ENCODE data around the gene RBM17. TPM values are rescaled to one million over a fixed set of nuclear protein-coding genes. Genes with fewer than 3 reads are reported as not detected.

The RBM17 gene
- total and polyA plus RNA-seq, 8 donors = 41.4 to 168 (median 84.7) TPM

GRCh38 chr10:6097063-6097462, 8.2 kb downstream of the RBM17 start:
- intact Hi-C loops (cut with DNase I; ENCODE audit: low total_unique reads) = no loop called here
- H3K27me3 ChIP-seq = no peaks in the 10 kb centered on the region
- WGBS, 5 donors = 86 to 96% (median 95%) methylated on average over 5 of the region's 5 CpGs
- H3K9me3 ChIP-seq = no peaks in the 10 kb centered on the region
- TF ChIP-seq POLR2A (IDR thresholded peaks at IDR 0.05) (no peak), POLR2AphosphoS5 (IDR thresholded peaks at IDR 0.05) (no peak), EP300 (IDR thresholded peaks at IDR 0.05) (no peak)
- TF ChIP-seq, protein P1, sequence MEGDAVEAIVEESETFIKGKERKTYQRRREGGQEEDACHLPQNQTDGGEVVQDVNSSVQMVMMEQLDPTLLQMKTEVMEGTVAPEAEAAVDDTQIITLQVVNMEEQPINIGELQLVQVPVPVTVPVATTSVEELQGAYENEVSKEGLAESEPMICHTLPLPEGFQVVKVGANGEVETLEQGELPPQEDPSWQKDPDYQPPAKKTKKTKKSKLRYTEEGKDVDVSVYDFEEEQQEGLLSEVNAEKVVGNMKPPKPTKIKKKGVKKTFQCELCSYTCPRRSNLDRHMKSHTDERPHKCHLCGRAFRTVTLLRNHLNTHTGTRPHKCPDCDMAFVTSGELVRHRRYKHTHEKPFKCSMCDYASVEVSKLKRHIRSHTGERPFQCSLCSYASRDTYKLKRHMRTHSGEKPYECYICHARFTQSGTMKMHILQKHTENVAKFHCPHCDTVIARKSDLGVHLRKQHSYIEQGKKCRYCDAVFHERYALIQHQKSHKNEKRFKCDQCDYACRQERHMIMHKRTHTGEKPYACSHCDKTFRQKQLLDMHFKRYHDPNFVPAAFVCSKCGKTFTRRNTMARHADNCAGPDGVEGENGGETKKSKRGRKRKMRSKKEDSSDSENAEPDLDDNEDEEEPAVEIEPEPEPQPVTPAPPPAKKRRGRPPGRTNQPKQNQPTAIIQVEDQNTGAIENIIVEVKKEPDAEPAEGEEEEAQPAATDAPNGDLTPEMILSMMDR (IDR thresholded peaks at IDR 0.05) = no peak
- DNase-seq = no peak
- H3K4me3 ChIP-seq = no peak overlapping the region
- H3K4me1 ChIP-seq = peaks cover 3 to 47% (median 21%) of the 10 kb centered on the region in 4 donors
- no peak overlapping the region for H3K27ac ChIP-seq
- H3K36me3 ChIP-seq = peaks cover 22 to 51% (median 47%) of the 10 kb centered on the region in 4 donors

DNA sequence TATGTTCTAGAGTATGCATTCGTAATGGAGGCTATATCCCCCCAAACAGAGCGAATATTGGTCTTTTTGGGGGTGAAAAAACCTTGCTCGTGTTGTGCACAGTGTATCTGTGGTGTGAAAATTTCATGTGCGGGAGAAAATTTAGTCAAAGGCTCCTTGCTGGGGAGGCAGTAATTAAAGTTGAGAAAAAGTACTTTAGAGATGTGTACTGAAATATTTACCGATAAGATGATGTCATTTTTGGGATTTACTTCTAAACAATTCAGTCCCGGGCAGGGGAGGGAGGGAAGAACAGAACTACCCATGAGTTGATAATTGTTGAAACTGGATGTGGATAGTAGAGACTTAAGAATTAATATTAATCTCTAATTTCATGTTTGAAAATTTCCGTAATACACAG, 9.3 kb downstream of the RBM17 start:
- Histone ChIP-seq H3K36me3 (peaks cover 32 to 62% (median 58%) of the 10 kb centered on the region in 4 donors), H3K4me3 (no peak overlapping the region)
- intact Hi-C loops (cut with DNase I; ENCODE audit: low total_unique reads) = no loop called here

DNA sequence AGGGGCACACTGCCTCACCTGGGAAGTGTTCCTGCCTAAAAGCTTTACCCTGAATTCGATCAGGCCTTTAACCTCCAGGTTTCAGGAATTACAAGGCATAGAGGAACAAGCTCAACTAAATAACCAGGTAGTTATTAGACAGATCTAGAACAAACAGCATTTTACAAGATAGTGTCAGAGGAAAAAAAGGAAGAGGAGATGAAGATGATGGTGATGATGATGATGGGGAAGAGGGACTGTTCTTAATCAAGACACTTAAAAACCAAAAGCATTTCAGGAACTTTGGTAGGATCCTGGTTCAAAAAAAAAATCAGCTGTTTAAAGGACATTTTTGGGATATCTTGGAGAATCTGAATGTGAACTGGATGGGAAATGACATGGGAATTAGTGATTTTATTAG, 11.5 kb downstream of the RBM17 start:
- H3K36me3 ChIP-seq = peaks cover 36 to 82% (median 72%) of the 10 kb centered on the region in 4 donors
- H3K9me3 ChIP-seq = no peaks in the 10 kb centered on the region
- peaks cover 0 to 14% (median 5%) of the 10 kb centered on the region in 4 donors for H3K4me1 ChIP-seq
- TF ChIP-seq POLR2A (IDR thresholded peaks at IDR 0.05) (no peak), POLR2AphosphoS5 (IDR thresholded peaks at IDR 0.05) (no peak), EP300 (IDR thresholded peaks at IDR 0.05) (no peak)
- TF ChIP-seq, protein P1 (IDR thresholded peaks at IDR 0.05) = no peak
- no peak overlapping the region for H3K4me3 ChIP-seq
- intact Hi-C loops (cut with DNase I; ENCODE audit: low total_unique reads) = loop anchor here (10.0 kb wide), 1 partner anchor 114 kb away; no protein-coding TSS in a partner anchor
- WGBS, 5 donors = 63 to 84% (median 79%) methylated on average over 1 of the region's 1 CpG
- no peak overlapping the region for H3K27ac ChIP-seq
- H3K27me3 ChIP-seq = no peaks in the 10 kb centered on the region
- DNase-seq = no peak

More for the DNA sequence above, 9.3 kb downstream of the RBM17 start:
- Histone ChIP-seq H3K9me3 (no peaks in the 10 kb centered on the region), H3K27me3 (no peaks in the 10 kb centered on the region), H3K4me1 (peaks cover 0 to 36% (median 14%) of the 10 kb centered on the region in 4 donors), H3K27ac (no peak overlapping the region)
- DNase-seq = no peak
- TF ChIP-seq, protein P1 (IDR thresholded peaks at IDR 0.05) = no peak
- no peak for TF ChIP-seq EP300 (IDR thresholded peaks at IDR 0.05)
- WGBS, 5 donors = 83 to 92% (median 90%) methylated on average over 7 of the region's 7 CpGs

- intact Hi-C loops (cut with DNase I; ENCODE audit: low total_unique reads) = loop anchor here (10.0 kb wide), 1 partner anchor 114 kb away; no protein-coding TSS in a partner anchor
- no peaks in the 10 kb centered on the region for H3K9me3 ChIP-seq
- H3K27me3 ChIP-seq = no peaks in the 10 kb centered on the region
- TF ChIP-seq EP300 (IDR thresholded peaks at IDR 0.05) (no peak), POLR2A (IDR thresholded peaks at IDR 0.05) (no peak), POLR2AphosphoS5 (IDR thresholded peaks at IDR 0.05) (no peak)
- TF ChIP-seq, protein P1 (IDR thresholded peaks at IDR 0.05) = no peak
- DNase-seq = no peak
- H3K27ac ChIP-seq = no peak overlapping the region
- WGBS, 5 donors = 88 to 92% (median 91%) methylated on average over 8 of the region's 8 CpGs
- H3K36me3 ChIP-seq = peaks cover 36 to 90% (median 81%) of the 10 kb centered on the region in 4 donors
- H3K4me1 ChIP-seq = peaks cover 0 to 5% (median 1%) of the 10 kb centered on the region in 4 donors
- H3K4me3 ChIP-seq = no peak overlapping the region
Measured at GRCh38 chr10:6101181-6101580, 12.3 kb downstream of the RBM17 start.
